Stimulated activated CD8-positive, alpha-beta memory T cell treated with anti-CD3 and anti-CD28 coated beads, Interleukin-15, amount 100 ng/mL, for 1 hour (primary cell): ENCODE measurements around the gene ARMC2.
"Not testable (repeated sequence)": the region's sequence is repeated elsewhere in the genome, so short reads cannot be mapped to it uniquely, and the experiment has no call there.

Experiments
- DNase-seq: peaks from one replicate; pipeline ENCODE4 v3.0.0-alpha.2; 2020; ENCODE audit warnings: low read depth

ARMC2 gene

DNA sequence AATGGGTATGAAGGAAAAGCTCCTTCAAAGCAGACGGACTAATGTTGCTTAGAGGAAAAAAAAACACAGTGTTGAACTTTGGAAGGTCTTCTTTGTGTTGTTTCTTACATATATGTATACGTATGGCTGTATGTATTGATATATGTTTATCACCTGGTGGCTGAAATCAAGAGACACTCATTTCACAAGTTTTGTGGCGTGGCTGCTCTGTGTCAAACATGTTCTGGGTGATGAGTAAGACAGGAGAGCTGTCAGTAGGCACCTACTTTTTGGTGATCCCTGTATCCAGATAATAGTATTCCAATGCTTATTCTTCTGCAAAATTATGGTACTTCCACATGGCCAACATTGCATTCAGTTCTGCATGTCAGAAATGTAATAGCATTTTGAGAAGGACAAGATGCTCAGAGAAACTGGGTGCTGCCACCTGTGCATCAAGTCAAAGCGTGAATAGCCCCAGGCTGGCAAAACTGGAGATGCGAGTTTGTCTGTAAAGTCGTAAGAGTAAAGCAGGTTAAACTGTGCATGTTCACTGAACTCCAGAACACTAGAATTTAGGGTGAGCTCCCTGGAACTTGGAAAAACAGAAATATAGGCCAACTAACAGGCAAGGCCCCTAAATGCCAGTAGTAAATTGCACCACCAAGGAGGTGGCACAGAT lies 67.9 kb downstream of the ARMC2 start:
- no peak for DNase-seq

DNA sequence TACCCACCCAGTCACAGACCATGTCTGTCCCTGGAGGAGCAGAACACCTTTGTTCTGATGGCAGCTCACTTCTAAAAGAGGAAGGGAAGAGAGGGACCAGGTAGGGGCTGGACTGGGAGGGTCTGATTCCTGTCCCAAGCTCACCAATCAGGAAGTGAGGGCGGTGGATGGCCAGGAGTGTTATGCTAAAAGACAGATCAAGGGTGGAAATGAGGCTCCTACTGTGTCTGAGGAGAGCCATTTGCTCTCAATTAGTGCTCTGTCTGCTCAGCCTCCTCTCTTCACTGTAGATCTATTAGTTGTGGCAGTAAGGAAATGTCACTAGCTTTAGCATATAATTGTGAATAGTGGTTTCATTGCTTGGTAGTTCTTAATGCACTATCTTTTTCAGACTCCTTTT lies 72.5 kb downstream of the ARMC2 start:
- no peak for DNase-seq

DNA sequence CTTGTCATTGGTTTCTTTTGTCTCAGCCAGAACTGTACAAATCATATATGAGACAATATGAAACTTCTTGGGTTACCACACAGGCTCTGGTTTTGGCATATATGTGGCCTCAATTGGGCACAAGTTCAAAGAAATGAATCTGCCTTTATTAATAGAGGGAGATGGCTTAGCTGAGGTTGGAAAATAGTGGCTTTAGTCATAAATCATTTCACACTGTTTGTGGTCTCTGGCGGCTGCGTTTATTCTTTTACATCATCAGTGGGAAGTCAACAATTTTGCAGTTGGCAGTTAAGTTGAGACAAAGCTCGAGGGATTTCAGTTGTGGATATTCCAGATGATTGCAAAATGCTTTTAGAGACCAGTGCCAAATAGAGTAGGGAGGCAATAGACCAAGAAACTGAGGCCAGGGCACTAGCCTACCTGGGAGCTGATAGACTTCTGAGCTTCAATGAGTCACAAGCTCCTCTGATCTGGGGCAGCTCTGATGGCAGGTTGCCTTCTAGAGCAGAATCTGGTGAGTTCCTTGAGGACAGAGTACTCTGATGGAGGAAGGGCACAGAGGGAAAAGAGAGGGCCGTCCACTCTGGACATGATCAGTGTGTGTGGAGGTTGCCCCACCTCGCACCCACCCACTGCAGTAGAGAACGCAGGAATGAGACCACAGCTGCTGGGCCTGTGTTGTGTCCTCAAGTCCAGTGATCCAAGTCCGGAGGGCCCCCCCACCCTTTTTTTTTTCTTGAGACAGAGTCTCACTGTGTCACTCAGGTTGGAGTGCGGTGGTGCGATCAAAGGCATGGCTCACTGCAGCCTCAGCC lies 73.5 kb downstream of the ARMC2 start:
- DNase-seq, result no peak

DNA sequence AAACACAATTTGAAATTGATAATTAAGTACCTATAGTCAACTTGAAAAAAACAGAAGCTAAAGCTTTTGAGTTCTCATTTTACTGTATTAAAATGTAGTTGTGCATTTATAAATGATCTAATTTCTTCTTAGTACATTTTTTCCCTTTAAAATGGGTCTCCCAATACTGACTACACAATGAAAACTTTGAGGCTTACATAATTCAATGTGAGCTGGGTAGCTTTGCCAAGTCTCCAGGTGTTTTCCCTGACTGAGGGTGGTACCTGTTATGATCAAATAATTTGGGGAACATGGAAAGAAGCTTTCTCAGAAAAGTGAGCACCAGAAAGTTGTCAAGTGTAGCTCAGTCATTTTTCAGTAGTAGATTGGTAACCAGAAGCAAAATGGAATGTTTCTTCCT lies 74.3 kb downstream of the ARMC2 start:
- DNase-seq, result no peak

DNA sequence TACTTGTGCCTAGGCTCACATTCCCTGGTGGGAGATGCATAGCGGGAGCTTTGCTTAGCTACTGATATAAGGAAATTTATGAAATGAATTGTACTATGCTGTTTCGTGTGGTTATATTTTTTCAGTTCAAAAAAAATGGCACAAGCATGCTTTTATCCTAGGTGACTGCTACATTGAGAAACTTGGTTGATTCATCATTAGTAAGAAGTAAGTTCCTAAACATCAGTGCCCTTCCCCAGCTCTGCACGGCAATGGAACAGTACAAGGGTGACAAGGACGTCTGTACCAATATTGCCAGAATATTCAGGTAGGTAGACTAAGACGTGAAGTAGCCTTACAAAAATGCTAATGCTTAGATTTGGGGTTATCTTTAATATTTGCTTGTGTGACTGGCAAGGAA lies 79.7 kb downstream of the ARMC2 start:
- DNase-seq, result no peak

DNA sequence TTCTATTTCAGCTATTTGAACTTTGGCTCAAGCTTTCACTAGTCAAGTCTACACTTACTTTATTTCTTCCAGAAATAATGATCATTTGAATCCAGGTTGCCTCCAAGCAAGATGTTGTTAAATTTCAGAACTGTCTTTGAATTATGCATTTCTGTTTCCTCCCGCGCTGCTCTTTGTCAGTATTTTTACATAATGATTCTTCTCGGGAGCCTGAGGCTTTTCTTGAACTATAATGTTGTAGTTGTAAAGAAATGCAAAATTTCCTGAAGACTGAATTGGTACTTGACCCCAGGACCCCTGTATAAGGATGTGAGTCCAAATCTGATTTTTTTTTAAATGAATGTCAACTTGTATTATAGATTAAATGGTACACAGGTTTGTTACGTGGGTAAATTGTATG lies 80.4 kb downstream of the ARMC2 start:
- no peak for DNase-seq

DNA sequence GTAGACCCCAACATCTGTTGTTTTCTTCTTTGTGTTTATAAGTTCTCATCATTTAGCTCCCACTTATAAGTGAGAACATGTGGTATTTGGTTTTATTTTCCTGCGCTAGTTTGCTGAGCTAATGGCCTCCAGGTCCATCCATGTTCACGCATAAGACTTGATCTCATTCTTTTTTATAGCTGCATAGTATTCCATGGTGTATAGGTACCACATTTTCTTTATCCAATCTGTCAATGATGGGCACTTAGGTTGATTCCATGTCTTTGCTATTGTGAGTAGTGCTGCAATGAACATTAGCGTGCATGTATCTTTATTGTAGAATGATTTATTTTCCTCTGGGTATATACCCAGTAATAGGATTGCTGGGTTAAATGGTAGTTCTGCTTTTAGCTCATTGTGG lies 82.9 kb downstream of the ARMC2 start:
- not testable (repeated sequence) for DNase-seq

DNA sequence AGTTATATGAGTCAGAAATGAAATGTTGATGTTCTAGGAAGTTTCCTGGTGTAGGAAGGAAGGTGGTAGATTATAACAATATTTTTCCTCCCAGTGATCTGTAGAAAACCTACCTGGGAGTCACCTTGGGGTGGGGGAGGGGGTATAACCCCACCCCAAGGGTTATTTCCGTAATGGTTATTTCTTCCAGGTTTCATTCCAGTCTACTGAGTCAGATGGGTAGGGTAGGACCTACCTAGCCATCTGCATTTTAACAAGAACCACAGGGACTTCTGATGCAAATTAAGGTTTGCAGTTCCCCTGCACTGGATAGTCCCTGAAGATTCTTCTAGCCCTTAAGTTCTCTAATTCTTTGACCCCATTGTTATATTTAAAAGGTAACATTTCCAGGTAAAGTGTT lies 88.9 kb downstream of the ARMC2 start:
- no peak for DNase-seq

DNA sequence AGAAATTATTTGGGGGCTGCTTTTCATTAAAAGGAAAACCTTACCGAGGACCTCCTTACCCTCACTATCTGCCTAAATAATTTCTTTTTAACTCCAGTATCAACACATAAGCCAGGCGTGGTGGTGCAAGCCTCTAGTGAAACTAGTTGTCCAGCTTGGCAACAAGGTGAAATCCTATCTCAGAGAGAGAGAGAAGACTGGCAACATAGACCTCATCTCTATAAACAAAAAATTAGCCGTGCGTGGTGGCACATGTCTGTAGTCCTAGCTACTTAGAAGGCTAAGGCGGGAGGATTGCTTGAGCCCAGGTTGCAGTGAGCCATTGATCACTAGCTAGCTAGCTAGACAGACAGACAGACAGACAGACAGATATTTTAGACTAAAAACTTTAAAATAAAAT lies 92.5 kb downstream of the ARMC2 start:
- DNase-seq, result no peak

DNA sequence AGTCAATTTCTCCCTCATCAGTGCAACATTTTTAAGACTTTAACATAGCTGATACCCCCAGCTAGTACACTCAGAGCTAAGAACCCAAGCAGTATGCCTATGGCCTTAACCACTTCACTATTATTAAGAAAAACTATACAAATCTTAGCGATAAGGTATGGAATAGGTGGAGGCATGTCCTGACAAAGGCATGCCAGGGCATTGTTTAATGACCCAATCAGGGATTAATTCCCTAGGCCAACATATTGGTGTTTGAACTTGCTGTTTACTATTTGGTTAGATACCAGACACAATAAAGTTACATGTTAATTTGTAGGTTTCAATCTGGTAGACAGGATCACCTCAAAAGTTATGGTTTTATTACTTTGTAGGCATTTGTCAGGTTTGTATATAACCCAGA lies 93.1 kb downstream of the ARMC2 start:
- no peak for DNase-seq

DNA sequence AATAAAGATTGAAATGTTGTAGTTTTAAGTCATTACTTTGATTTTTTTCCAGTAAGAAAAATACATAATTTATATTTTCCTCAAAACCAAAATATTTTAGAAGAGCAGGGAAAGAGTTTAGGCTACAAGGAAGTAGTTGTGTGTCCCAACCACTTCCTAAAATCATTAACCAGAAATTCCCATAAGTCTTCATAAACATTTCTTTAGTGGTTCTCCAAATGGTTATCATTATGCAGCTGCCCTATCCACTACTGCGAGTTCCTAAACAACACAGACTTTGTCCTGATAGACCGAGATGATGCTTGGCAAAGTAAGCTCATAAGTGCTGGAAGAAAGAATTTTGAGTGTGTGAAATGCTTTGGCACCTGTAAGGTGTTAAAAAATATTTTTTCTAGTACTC lies 93.6 kb downstream of the ARMC2 start:
- DNase-seq, result no peak

DNA sequence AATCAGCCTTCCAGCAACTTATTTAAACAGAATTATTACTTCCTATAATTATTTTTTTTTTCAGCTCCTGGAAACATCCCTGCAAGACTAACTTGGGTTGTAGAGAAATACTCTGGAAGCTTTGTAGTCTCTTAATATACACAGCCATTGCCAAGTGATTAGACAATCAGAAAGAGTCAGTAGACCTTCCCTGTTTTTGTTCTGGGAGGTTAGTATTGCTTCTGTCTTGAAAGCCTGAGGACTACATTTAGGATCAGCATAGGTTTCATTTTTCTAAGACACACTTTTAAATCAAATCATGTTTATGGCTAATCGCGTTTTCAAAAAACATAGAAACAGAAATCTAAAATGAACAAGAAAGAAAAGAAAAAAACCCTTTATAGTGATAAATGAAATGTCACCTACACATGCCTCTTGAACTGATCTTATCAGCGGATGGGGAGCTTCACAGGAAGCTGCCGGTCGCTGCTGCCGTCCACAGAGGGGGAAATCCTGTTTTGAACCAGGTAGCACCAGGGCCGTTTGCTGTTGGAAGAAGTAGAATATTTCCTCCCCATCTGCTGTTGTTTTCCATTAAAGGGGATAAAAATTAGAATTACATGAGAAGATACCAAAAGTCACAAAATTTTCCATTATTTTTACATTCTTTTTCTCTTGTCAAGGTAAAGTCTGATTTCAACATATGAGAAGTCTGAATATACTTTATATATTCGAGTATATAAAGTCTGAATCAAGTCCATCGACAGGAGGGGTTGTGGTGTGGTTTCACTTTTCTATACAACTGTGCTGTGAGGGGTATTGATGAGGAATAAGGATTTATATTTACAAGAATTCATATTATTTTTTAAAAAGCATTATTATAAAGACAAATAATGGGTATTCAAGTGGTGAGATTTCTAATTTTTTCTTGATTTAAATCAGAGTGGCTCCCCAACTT lies 94.6 kb downstream of the ARMC2 start:
- DNase-seq, result peak; percentile 37

DNA sequence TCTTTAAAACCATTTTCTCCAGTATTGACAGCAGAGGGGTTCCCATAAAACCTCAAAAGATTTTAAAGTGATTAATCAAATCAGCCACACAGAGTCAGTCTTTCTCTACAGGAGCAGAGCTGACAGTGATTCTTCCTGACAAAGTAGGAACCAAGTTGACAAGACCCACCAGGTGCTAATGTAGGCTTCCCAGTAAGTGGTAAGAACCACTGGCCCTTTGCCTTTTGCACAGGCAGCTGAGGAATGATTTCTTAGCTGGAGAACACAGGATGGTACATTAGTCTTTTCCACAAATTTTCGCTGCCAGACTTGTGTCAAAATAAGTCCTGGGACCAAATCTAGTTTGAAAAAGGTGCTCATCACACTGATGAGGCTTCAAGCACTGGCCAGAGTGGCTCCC lies 95.8 kb downstream of the ARMC2 start:
- DNase-seq, result no peak

DNA sequence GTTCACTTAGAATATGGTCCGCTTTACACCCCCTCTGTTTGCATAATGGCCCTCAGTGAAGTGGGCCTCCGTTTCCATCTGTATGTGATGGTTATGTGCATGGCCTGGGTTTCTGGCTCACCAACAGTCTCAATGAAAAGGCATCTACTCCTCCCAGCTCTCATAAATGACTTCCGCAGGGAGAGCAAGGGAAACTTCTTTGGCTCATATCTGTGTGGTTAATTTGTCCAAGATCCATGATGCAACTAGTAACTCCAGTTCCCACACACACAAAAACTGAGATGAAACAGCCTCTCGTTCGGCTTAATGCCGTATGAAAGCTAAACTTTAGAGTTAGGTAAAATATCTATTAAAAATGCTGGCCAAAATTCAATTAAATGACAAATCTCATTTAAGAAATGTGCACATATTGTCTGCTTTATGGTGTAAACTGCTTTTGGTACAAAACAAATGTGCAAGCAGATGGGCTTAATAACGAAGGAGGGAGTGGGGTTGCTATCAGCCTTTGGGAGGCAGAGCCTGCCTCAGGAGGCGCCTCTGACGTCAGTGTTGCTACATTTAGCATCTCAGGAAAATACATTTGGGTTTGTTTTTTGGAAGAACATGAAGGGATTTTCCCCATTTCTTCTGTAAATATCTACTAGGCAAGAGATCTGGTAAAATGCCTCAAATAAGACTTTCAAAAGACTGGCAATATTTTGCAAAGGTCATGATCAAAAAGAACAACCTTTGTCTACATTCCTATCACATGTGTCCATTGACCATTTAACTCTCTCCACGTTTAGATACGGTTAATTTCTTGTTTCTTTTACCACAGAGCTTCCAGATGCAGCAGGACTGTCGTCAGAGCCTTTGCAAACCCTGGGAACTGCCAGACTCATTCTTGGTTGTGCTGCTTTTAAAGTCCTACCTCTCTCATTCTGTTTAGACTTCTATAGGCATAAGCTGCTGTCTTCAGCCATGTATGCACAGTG lies 96.8 kb downstream of the ARMC2 start:
- DNase-seq, result no peak

DNA sequence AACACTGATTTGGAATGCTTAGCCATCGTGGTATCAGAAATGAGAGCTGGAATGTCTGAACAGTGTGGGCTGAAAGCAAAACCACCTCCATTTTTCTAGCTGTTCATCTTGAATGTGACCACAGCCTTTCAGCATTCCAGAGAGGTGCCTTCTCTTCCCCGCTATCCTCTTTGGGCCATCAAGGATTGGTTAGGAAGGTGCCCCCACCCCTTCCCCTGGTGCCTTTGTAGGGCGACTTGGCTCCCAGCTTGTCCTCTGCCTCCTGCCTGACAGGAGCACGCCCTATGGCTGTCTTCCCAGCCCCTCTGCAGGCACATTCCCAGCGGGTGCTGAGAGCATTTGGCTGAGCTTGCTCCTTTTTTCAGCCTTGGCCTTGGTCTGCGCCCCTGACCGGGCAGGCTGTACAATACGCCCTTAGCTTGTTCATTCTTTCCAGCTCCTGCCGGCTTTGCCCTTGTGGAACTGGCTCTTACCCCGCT lies 97.5 kb downstream of the ARMC2 start:
- no peak for DNase-seq

DNA sequence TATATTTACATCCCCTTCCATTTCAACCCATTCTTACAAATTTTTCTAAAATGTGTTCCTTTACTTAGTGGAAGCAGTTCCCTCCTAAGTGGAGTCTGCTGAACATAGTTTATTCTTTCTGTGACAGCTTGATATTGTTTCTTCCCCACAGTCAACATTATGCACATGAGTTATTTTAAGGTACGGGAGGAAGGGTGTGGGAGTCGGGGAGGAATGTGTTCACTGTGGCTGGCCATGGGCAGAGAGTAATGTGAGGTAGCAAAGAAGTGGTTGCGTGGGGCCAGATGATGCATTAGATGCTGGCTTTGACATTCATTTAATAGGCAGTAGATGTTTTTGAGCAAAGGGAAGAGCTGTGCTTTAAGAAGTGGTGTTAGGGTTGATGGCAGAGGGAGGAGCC lies 98.5 kb downstream of the ARMC2 start:
- DNase-seq, result no peak

DNA sequence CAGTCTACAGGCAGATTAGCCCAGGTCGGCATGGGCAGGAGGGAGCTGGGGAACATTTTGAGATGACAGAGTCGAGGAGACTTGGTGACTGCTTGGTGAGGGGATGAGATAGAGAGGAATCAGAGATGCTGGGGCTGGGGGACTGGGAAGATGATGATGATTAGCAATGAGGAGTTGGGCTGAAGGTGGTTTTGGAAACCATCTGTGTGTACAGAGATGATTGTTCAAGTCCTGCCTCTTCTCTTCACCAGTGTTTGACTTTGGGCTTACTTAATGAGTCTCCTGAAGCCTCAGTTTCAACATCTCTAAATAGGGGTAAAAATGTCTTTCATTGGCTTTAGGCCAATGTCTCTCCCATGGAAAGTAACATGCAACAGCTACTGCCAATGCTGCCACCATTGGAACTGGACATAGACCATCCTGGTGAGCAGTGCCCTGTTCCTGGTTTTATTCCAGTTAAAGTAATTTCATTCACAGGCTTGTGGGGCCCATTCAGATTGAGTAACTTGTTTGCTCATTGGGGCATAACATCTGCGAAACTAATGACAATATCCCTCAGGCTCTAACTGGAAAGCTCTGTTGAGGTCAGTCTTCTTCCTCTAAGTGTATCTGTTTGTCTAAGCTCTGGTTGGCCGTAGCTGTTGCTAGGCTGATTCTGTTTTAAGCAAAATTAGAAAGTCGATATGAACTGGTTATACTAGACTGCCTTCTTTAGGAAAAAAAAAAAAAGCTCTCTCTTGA lies 99.1 kb downstream of the ARMC2 start:
- DNase-seq, result no peak

DNA sequence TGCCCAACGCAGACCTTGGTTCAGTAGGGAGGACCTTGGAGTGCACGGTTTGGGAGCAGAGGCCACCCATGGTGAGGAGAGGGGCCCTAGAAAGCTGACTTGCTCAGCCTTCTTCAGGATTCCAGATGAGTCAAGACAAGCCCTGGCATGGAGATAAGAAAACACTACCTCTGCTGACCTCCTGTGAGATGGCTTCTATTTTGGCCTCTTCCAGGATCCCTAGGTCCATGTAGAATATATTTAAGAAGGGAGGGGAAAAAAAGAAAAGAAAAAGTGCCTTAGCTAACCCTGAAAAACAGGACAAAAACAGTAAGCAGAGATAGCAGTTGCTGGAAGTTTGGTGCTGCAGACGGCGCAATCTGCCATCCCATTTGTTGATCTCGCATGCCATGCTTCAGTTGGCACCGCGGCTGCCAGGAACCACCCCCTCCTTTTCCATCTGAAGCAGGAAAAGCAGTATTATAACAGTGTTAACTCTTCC lies 100.0 kb downstream of the ARMC2 start:
- DNase-seq, result no peak

DNA sequence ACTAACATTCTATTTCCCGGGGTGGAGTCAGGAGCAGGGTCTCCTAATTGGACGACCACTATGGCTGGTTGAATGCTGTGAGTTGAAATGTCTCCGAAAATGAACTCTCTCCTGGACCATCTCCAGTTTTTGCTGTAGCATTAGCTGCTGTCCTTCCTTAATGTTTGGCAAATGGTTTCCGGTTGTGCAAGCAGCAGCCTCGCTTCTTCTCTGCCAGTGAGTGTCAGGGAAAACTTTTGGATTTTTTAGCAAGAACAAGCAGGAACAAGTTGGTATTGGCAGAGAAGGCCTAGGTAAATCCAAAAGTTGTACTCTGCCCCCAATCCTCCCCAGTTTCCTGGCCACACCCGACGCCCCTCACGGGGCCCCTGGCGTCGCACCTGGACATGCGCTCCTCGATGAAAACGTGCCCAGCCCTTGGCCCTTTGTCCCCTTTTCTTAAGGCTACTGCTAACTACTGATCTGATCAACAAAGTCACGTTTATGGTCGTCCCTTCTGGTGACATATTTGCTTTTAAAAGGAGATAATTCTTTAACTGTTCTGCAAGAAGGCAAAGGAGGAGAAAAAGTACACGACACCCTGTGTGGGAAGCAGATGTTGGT lies 103.2 kb downstream of the ARMC2 start:
- no peak for DNase-seq
